B cell (primary cell): ENCODE measurements around the gene LMTK3. TPM values are rescaled to one million over a fixed set of nuclear protein-coding genes. Genes with fewer than 3 reads are reported as not detected.

ENCODE experiments used
- ATAC-seq: fragments of 200-7000 bp; cut with Tn5 transposase; one replicate; pipeline ENCODE4 v1.10.0; 2021; ENCODE audit warnings: low read depth, mild to moderate bottlenecking, moderate number of reproducible peaks, moderate library complexity
- CTCF ChIA-PET: fragments of 350-600 bp; sonication (Branson Sonifier 250); formaldehyde crosslinking; loops from one replicate; lab custom pipeline; 2021; ENCODE audit warnings: antibody characterized with exemption, inconsistent platforms; lab: Charles Lee
- POLR2A ChIA-PET: fragments of 350-600 bp; sonication (Branson Sonifier 250); formaldehyde crosslinking; loops from one replicate; lab custom pipeline; 2021; ENCODE audit warnings: antibody characterized with exemption; lab: Charles Lee
- DNase-seq: peaks from one replicate; pipeline ENCODE4 v3.0.0; 2013
- H2AFZ ChIP-seq: 2 replicates; pipeline ENCODE4 v1.6.1; 2012; ENCODE audit warnings: mild to moderate bottlenecking, low read depth, low read length; ENCODE audit not compliant: insufficient read depth, poor library complexity, severe bottlenecking
- H3K27ac ChIP-seq, 2 donors: 1 replicate in 1 of 2; 2 replicates in 1 of 2; pipeline ENCODE4 v1.5.1; 2012 to 2013; ENCODE audit warnings: low read length in 2 of 2, mild to moderate bottlenecking in 2 of 2, moderate library complexity in 1 of 2
- H3K27me3 ChIP-seq, 4 experiments: fragments of 200-600 bp in 1 of 4; sonication (generic) in 1 of 4; replicated peaks in 1 of 4; 1 replicate in 2 of 4; 2 replicates in 2 of 4; pipeline versions ENCODE4 v1.6.1 to v1.7.0; 2013 to 2016; ENCODE audit warnings: low read length in 3 of 4, mild to moderate bottlenecking in 2 of 4, mixed read lengths in 1 of 4, moderate library complexity in 1 of 4; ENCODE audit not compliant: insufficient read depth in 4 of 4, control insufficient read depth in 3 of 4; ENCODE audit errors: control extremely low read depth in 1 of 4
- H3K36me3 ChIP-seq, 2 experiments: replicated peaks in 1 of 2; 1 replicate in 1 of 2; 2 replicates in 1 of 2; pipeline versions ENCODE4 v1.6.1 to v1.7.1; 2013; ENCODE audit warnings: low read length in 1 of 2; ENCODE audit not compliant: insufficient read depth in 2 of 2, control insufficient read depth in 1 of 2; ENCODE audit errors: control extremely low read depth in 1 of 2, extremely low read depth in 1 of 2
- H3K4me1 ChIP-seq, 2 donors: fragments of 200-600 bp in 1 of 2; sonication (generic) in 1 of 2; 1 replicate in 1 of 2; 2 replicates in 1 of 2; pipeline versions ENCODE4 v1.5.1 to v1.6.1; 2013 to 2017; ENCODE audit warnings: low read length in 2 of 2; ENCODE audit not compliant: control insufficient read depth in 2 of 2, insufficient read depth in 2 of 2
- H3K4me2 ChIP-seq: replicated peaks from 2 replicates; pipeline ENCODE3; 2012; ENCODE audit warnings: mild to moderate bottlenecking, low read depth, low read length; ENCODE audit not compliant: poor library complexity, severe bottlenecking
- H3K4me3 ChIP-seq, 5 experiments: fragments of 200-600 bp in 1 of 5; sonication (generic) in 1 of 5; 1 replicate in 3 of 5; 2 replicates in 2 of 5; pipeline versions ENCODE4 v1.5.1 to v1.7.0; 2011 to 2016; ENCODE audit warnings: low read length in 4 of 5, mild to moderate bottlenecking in 4 of 5, low read depth in 2 of 5, control low read depth in 1 of 5, moderate library complexity in 1 of 5; ENCODE audit not compliant: insufficient read depth in 1 of 5; ENCODE audit errors: control extremely low read depth in 1 of 5, extremely low read depth in 1 of 5
- H3K79me2 ChIP-seq: fragments of 200-600 bp; sonication (generic); one replicate; pipeline ENCODE4 v1.6.0; 2016; ENCODE audit warnings: low read length; ENCODE audit not compliant: control insufficient read depth, insufficient read depth
- H3K9ac ChIP-seq: fragments of 200-600 bp; sonication (generic); 2 replicates; pipeline ENCODE4 v1.6.1; 2017; ENCODE audit warnings: mild to moderate bottlenecking, low read length, moderate library complexity
- H3K9me3 ChIP-seq, 3 donors: one replicate each; pipeline versions ENCODE4 v1.6.1 to v1.7.1; 2013; ENCODE audit warnings: low read length in 2 of 3; ENCODE audit not compliant: control insufficient read depth in 2 of 3, insufficient read depth in 1 of 3; ENCODE audit errors: control extremely low read depth in 1 of 3
- H4K20me1 ChIP-seq: 2 replicates; pipeline ENCODE4 v1.6.0; 2012; ENCODE audit warnings: mild to moderate bottlenecking, low read length; ENCODE audit not compliant: insufficient read depth, control insufficient read depth, poor library complexity, severe bottlenecking
- H3K27ac Mint-ChIP-seq: one replicate; pipeline ENCODE4 v1.8.0; 2021; ENCODE audit warnings: mixed read lengths
- H3K27me3 Mint-ChIP-seq: one replicate; pipeline ENCODE4 v1.8.0; 2021; ENCODE audit warnings: mixed read lengths
- H3K4me1 Mint-ChIP-seq: one replicate; pipeline ENCODE4 v1.8.0; 2021; ENCODE audit warnings: mixed read lengths
- H3K4me3 Mint-ChIP-seq: one replicate; pipeline ENCODE4 v1.8.0; 2021; ENCODE audit warnings: mixed read lengths
- H3K9me3 Mint-ChIP-seq: one replicate; pipeline ENCODE4 v1.8.0; 2022; ENCODE audit warnings: mixed read lengths; ENCODE audit not compliant: insufficient read depth
- CTCF ChIP-seq: fragments of 200-600 bp; IDR thresholded peaks from one replicate; pipeline ENCODE4 v1.8.0; 2022; ENCODE audit warnings: antibody characterized with exemption, mild to moderate bottlenecking
- EZH2 ChIP-seq: IDR thresholded peaks from 2 replicates; pipeline ENCODE4 v1.6.1; 2012; ENCODE audit warnings: borderline replicate concordance, low read depth, mild to moderate bottlenecking, moderate library complexity, low read length; ENCODE audit not compliant: insufficient read depth, poor library complexity, severe bottlenecking
- WGBS: methylation state at CpG from one replicate; pipeline ENCODE4 v1.1.5; 2013; ENCODE audit warnings: missing lambda C conversion rate; ENCODE audit not compliant: insufficient coverage; 5-methylcytosine and 5-hydroxymethylcytosine counted together
- intact Hi-C: fragments of 100-400 bp; cut with micrococcal nuclease; formaldehyde crosslinking; loops from one replicate; pipeline ENCODE4 v1.10.0; 2022
- polyA plus RNA-seq: library from polyadenylated mRNA; depleted of rRNA; stranded (reverse); fragments of >200 nt; gene quantifications from 2 replicates; pipeline ENCODE4 v1.2.3, GENCODE V29; 2012
- total RNA-seq, 2 donors: library from RNA; stranded (reverse); fragments of 120-200 nt in 1 of 2; gene quantifications; 1 replicate in 1 of 2; 2 replicates in 1 of 2; pipeline versions ENCODE4 v1.2.3 to v1.2.4, GENCODE V29; 2013 to 2022

The LMTK3 gene
- total and polyA plus RNA-seq, 2 donors (not counting 1 experiment from before 2014, with no cell fraction given) = 0.19 to 1.6 TPM

DNA sequence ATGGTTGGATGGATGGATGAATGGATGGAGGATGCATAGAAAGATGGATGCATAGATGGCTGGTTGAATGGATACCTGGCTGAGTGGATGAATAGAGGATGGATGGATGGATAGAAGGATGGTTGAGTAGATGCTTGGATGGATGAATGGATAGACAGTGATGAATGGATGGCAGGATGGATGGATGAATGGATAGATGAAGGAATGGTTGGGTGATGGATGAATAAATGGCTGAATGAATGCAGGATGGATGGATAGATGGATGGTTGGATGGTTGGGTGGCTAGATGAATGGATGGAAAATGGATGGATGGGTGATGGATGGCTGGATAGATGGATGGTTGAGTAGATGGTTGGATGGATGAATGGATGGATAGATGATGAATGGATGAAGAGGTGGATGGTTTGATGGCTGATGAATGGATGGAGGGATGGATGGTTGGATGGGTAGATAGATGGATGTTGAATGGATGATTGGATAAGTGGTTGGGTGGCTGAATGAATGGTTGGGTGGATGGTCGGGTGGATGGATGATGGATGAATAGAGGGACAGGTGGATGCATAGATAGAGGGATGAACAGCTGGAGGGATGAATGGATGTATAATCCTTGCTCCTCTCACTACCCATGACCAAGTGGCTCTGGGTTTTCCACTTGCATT is 36.7 kb upstream of the LMTK3 start:
- intact Hi-C loops = no loop called here
- H4K20me1 ChIP-seq = no peaks in the 10 kb centered on the region
- H3K4me1 ChIP-seq = no peaks in the 10 kb centered on the region
- DNase-seq (no peak), ATAC-seq (no peak)
- H3K9me3 ChIP-seq = no peaks in the 10 kb centered on the region
- no peaks in the 10 kb centered on the region for H3K36me3 ChIP-seq
- Mint-ChIP-seq H3K27me3 (peaks cover 5% of the 10 kb centered on the region), H3K9me3 (no peaks in the 10 kb centered on the region), H3K4me1 (no peaks in the 10 kb centered on the region), H3K4me3 (no peak overlapping the region), H3K27ac (no peak overlapping the region)
- H3K27ac ChIP-seq = no peak overlapping the region
- TF ChIP-seq CTCF = no peak
- no peak for TF ChIP-seq EZH2
- H3K9ac ChIP-seq = no peak overlapping the region
- no peaks in the 10 kb centered on the region for H3K79me2 ChIP-seq
- H3K27me3 ChIP-seq = peaks cover 0 to 3% (median 1%) of the 10 kb centered on the region in 4 experiments
- ChIA-PET POLR2A (no interaction called here), CTCF (no interaction called here)
- no peak overlapping the region for H2AFZ ChIP-seq
- no peak overlapping the region for H3K4me3 ChIP-seq
- 100% methylated on average over 1 of the region's 1 CpG for WGBS
- no peak overlapping the region for H3K4me2 ChIP-seq

DNA sequence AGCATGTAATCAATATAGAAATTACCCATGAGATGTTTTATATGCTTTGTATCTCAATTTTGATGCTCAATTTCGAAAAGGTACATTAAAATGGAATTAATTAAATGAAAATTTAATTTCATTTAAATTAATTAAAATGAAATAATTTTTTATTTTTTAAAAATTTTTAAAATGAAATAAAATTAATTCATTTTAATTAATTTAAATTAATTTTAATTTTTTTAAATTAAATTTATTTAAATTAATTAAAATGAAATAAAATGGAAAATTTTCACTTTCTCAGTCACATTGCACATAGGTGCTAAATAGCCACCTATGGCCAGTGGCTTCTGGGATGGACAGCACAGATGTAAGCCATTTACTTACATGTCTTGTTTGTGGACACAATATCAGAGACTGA is 36.1 kb upstream of the LMTK3 start:
- Histone ChIP-seq H3K4me1 (no peaks in the 10 kb centered on the region), H3K9me3 (no peaks in the 10 kb centered on the region), H4K20me1 (no peaks in the 10 kb centered on the region), H3K4me3 (no peak overlapping the region), H3K4me2 (no peak overlapping the region), H2AFZ (no peak overlapping the region), H3K36me3 (no peaks in the 10 kb centered on the region), H3K79me2 (no peaks in the 10 kb centered on the region), H3K27me3 (peaks cover 0 to 3% (median 1%) of the 10 kb centered on the region in 4 experiments), H3K9ac (no peak overlapping the region), H3K27ac (no peak overlapping the region)
- no peaks in the 10 kb centered on the region for H3K4me1 Mint-ChIP-seq
- H3K4me3 Mint-ChIP-seq = no peak overlapping the region
- no peaks in the 10 kb centered on the region for H3K9me3 Mint-ChIP-seq
- no CpG with 5 or more reads among the region's 1 CpG for WGBS
- H3K27me3 Mint-ChIP-seq = peaks cover 5% of the 10 kb centered on the region
- ATAC-seq (no peak), DNase-seq (no peak)
- CTCF ChIA-PET = no interaction called here
- H3K27ac Mint-ChIP-seq = no peak overlapping the region
- POLR2A ChIA-PET = no interaction called here
- TF ChIP-seq EZH2 (no peak), CTCF (no peak)
- intact Hi-C loops = no loop called here
